ENCODE data around the gene NSG1. TPM values are rescaled to one million over a fixed set of nuclear protein-coding genes. Genes with fewer than 3 reads are reported as not detected.

NSG1 gene
- total RNA-seq, 1 experiment from 2014 or later = 25.3 TPM

DNA sequence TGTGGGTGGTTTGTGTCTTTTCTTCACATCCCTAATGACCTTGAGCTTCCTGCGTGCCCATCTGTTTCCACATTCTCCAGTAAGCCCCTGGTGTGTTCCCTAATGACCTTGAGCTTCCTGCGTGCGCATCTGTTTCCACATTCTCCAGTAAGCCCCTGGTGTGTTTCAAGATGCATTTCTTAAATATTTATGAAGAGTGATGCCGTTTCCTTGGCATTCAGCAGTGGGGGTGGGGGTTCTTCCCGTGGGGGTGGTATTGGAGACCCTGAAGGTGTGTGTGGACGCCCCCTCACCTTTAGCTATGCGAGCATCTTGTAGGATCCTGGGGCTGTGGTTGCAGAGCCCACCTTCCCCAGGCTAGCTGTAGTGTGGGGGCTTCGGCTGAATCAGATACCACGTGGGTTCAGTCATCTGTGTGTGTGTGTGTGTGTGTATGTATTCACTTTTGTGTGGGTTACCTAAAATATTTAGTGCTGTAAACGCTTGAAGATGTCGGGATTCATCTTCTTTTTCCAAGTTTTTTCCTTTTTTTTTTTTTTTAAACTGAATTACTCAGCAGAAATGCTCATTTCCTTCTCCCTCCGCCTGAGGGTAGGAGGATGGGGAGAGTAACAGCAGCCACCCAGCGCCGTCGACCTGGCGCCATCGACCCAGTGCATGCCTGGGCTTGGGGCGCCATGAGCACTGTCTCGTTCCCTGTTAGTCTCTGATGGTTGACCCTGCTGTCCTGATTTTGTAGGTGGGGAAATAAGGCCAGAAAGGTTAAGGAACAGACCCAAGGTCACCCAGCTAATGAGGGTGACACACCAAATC, 9.9 kb downstream of the NSG1 start:
- H3K27me3 ChIP-seq (ENCODE audit: control insufficient read depth, insufficient read depth, low read length) = no peaks in the 10 kb centered on the region; the same call in 1 of the 2 replicates
- no peak for DNase-seq
- peaks cover under 1% of the 10 kb centered on the region for H3K36me3 ChIP-seq (replicated peaks; ENCODE audit: control insufficient read depth, insufficient read depth, low read length)
- H3K4me3 ChIP-seq (ENCODE audit: insufficient read depth, low read depth, low read length) = no peak overlapping the region

GRCh38 chr4:4397441-4397819, 10.5 kb downstream of the NSG1 start:
- Histone ChIP-seq H3K36me3 (replicated peaks; ENCODE audit: control insufficient read depth, insufficient read depth, low read length) (no peaks in the 10 kb centered on the region; the same call in 1 of the 2 replicates), H3K27me3 (ENCODE audit: control insufficient read depth, insufficient read depth, low read length) (no peaks in the 10 kb centered on the region; the same call in 1 of the 2 replicates), H3K4me3 (ENCODE audit: insufficient read depth, low read depth, low read length) (no peak overlapping the region)
- DNase-seq = no peak

GRCh38 chr4:4398430-4398829, 11.5 kb downstream of the NSG1 start:
- H3K36me3 ChIP-seq (replicated peaks; ENCODE audit: control insufficient read depth, insufficient read depth, low read length) = no peaks in the 10 kb centered on the region; the same call in 1 of the 2 replicates
- no peak overlapping the region for H3K4me3 ChIP-seq (ENCODE audit: insufficient read depth, low read depth, low read length)
- H3K27me3 ChIP-seq (ENCODE audit: control insufficient read depth, insufficient read depth, low read length) = no peaks in the 10 kb centered on the region; the same call in 1 of the 2 replicates
- DNase-seq = no peak

DNA sequence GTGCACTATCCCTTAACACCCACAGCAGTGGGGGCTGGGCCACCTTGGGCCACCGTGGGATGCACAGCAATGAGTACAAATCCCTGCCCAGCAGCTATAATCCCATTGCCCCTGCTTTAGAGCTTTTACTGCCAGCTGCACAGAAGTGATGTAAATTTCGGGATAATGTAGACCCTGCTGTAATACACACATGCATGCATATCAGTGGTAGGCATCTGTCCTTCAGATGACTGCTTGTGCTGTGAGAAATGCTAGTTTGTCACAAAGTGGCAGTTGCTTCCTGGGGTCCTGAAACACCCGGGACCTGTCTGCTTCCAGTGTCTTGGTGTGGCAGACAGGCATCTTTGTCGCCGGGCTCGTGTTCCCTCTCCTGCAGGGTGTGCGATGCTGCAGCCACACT, 14.1 kb downstream of the NSG1 start:
- H3K27me3 ChIP-seq (ENCODE audit: control insufficient read depth, insufficient read depth, low read length) = no peaks in the 10 kb centered on the region
- no peak for DNase-seq

DNA sequence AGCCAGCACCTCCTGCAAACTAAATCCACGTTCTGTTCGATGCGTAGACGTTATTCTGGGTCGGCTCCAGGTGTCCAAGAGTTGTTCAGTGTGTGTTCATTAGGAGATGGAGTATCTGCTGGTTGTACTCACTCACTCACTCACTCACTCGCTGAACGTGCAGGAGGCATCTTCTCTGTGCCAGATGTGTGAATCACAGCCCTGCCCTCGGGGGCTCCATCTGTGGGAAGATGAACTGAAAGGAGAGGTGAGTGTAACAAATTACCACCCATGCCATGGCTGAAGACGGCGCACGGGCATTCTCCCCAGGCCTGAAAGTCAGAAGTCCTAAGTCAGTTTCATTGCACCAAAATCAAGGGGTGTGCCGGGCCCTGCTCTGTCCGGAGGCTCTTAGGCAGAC, 16.1 kb downstream of the NSG1 start:
- no peaks in the 10 kb centered on the region for H3K27me3 ChIP-seq (ENCODE audit: control insufficient read depth, insufficient read depth, low read length)
- H3K36me3 ChIP-seq (replicated peaks; ENCODE audit: control insufficient read depth, insufficient read depth, low read length) = no peaks in the 10 kb centered on the region
- DNase-seq = no peak
- H3K4me3 ChIP-seq (ENCODE audit: insufficient read depth, low read depth, low read length) = no peak overlapping the region

More for the DNA sequence above, 14.1 kb downstream of the NSG1 start:
- H3K36me3 ChIP-seq (replicated peaks; ENCODE audit: control insufficient read depth, insufficient read depth, low read length) = no peaks in the 10 kb centered on the region
- H3K4me3 ChIP-seq (ENCODE audit: insufficient read depth, low read depth, low read length) = no peak overlapping the region

GRCh38 chr4:4405358-4405962, 18.6 kb downstream of the NSG1 start:
- DNase-seq = peak; percentile 60
- Histone ChIP-seq H3K36me3 (replicated peaks; ENCODE audit: control insufficient read depth, insufficient read depth, low read length) (peaks cover under 1% of the 10 kb centered on the region), H3K4me3 (ENCODE audit: insufficient read depth, low read depth, low read length) (no peak overlapping the region), H3K27me3 (ENCODE audit: control insufficient read depth, insufficient read depth, low read length) (no peaks in the 10 kb centered on the region)

- Histone ChIP-seq H3K36me3 (replicated peaks; ENCODE audit: control insufficient read depth, insufficient read depth, low read length) (peaks cover 3% of the 10 kb centered on the region), H3K27me3 (ENCODE audit: control insufficient read depth, insufficient read depth, low read length) (no peaks in the 10 kb centered on the region), H3K4me3 (ENCODE audit: insufficient read depth, low read depth, low read length) (no peak overlapping the region)
- peak; percentile 52 for DNase-seq
Observed at GRCh38 chr4:4406455-4407298, 19.8 kb downstream of the NSG1 start.

DNA sequence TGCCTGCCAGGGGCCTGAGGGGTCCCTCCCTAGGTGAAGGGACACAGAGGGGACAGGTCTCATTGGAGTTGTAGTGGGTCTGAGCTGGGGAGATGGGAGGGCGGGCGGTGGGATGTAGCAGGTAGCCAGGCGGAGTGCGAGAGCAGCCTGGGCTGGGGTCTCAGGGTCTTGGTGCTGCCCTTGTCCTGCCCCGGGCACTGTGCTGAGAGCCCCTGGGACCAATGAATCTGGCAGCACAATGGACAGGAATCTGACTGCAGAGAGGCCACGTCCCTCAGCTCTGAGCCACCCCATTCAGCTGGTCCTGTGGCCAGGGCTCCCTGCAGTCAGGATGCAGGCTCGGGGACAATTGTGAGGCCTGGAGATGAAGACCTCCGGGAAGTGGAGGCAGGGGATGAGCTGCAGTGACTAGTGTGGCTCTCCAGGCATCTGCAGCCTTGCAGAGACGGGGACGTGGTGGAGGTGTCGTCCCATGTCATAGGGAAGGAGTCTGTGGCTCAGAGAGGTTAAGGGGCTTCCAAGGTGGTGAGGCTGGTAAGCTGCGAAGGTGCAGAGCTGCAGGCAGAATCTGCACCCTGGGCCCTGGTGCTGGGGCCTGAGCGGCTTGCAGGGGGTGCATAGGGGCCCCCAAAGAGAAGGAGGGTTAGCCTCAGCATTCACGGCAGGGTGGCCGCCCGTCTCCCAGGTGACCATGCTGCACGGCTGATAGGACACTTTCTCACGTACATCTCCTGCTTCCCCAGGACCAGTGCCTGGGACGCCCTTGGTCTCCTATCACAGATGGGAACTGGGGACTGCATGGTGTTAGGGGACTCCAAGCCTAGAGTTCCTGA, 20.6 kb downstream of the NSG1 start:
- Histone ChIP-seq H3K27me3 (ENCODE audit: control insufficient read depth, insufficient read depth, low read length) (no peaks in the 10 kb centered on the region), H3K36me3 (replicated peaks; ENCODE audit: control insufficient read depth, insufficient read depth, low read length) (peaks cover 3% of the 10 kb centered on the region), H3K4me3 (ENCODE audit: insufficient read depth, low read depth, low read length) (no peak overlapping the region)
- DNase-seq = no peak

- Histone ChIP-seq H3K27me3 (ENCODE audit: control insufficient read depth, insufficient read depth, low read length) (no peaks in the 10 kb centered on the region), H3K36me3 (replicated peaks; ENCODE audit: control insufficient read depth, insufficient read depth, low read length) (peaks cover 3% of the 10 kb centered on the region), H3K4me3 (ENCODE audit: insufficient read depth, low read depth, low read length) (no peak overlapping the region)
- DNase-seq = peak; percentile 60
Observed at GRCh38 chr4:4408132-4408523, 21.2 kb downstream of the NSG1 start.

GRCh38 chr4:4408576-4409335, 21.9 kb downstream of the NSG1 start:
- Histone ChIP-seq H3K4me3 (ENCODE audit: insufficient read depth, low read depth, low read length) (no peak overlapping the region), H3K36me3 (replicated peaks; ENCODE audit: control insufficient read depth, insufficient read depth, low read length) (peaks cover 3% of the 10 kb centered on the region), H3K27me3 (ENCODE audit: control insufficient read depth, insufficient read depth, low read length) (no peaks in the 10 kb centered on the region)
- DNase-seq = no peak

DNA sequence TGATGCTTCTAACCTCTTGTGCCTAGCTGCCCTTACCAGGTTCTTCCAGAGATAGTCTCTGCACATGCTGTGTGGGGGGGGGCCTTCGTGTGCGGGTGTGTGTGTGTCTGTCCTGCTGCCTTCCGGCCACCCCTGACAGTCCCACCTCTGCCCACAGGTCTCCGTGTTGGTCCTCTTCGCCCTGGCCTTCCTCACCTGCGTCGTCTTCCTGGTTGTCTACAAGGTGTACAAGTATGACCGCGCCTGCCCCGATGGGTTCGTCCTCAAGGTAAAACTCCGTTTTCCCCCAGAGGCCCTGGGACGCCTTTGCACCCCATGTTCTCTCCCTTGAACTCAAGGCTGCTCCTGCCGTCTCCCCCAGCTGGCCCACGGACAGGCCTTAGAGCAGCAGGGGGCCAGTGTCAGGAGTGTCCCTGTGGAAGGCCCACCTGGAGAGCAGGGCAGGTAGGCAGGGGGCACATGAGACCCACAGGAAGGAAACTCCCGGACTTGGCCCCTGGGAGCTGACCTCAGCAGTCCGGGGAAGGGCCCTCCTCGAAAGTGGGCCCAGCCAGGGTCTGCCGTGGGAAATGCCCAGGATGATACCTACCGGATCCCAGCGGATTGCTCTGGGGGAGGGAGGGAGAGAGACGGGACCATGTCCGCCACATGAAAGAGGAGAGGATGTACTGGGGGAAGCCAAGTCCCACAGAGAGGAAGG, 22.7 kb downstream of the NSG1 start:
- H3K4me3 ChIP-seq (ENCODE audit: insufficient read depth, low read depth, low read length) = no peak overlapping the region
- no peak for DNase-seq
- no peaks in the 10 kb centered on the region for H3K27me3 ChIP-seq (ENCODE audit: control insufficient read depth, insufficient read depth, low read length)
- peaks cover 3% of the 10 kb centered on the region for H3K36me3 ChIP-seq (replicated peaks; ENCODE audit: control insufficient read depth, insufficient read depth, low read length)

DNA sequence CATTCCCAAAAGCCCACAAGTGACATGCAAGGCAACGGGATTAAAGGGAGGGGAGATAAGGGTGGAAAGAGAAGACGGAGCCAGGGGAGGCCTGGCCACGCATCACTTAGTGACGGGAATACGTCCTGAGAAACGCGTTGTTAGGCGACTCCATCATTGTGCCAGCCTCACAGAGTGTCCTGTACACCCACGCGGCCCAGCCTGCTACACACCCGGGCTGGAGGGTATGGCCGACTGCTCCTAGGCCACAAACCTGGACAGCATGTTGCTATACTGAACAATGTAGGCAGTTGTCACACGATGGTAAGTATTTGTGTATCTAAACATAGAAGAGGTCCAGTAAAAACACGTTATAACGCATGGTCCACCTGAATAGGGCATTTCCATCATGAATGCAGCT, 23.4 kb downstream of the NSG1 start:
- Histone ChIP-seq H3K27me3 (ENCODE audit: control insufficient read depth, insufficient read depth, low read length) (no peaks in the 10 kb centered on the region), H3K4me3 (ENCODE audit: insufficient read depth, low read depth, low read length) (no peak overlapping the region), H3K36me3 (replicated peaks; ENCODE audit: control insufficient read depth, insufficient read depth, low read length) (peaks cover 3% of the 10 kb centered on the region)
- DNase-seq = no peak

DNA sequence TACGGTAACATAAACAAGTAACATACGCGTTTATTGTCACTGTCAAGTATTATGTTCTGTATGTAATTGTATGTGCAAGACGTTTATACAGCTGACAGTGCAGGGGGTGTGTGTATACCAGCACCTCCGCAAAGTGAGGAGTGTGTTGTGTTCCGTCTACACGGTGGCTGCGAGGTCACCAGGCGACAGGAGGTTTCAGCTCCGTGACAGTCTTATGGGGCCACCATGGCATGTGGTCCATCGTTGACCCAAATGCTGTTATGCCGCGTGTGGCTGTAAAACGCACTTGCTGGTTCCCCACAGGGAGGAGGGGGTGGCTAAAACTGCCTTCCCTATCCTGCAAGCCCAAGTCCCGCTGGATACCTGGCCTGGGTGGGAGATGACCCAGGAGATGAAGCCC, 25.0 kb downstream of the NSG1 start:
- Histone ChIP-seq H3K36me3 (replicated peaks; ENCODE audit: control insufficient read depth, insufficient read depth, low read length) (peaks cover 3% of the 10 kb centered on the region), H3K4me3 (ENCODE audit: insufficient read depth, low read depth, low read length) (no peak overlapping the region), H3K27me3 (ENCODE audit: control insufficient read depth, insufficient read depth, low read length) (no peaks in the 10 kb centered on the region)
- no peak for DNase-seq
